ENCODE measurements around the gene LURAP1L.

LURAP1L gene

GRCh38 chr9:12794101-12794799 lies 19.4 kb downstream of the LURAP1L start:
- Histone ChIP-seq H3K9ac (ENCODE audit: low read length in 2 of 2) (no peak overlapping the region), H3K36me3 (ENCODE audit: control insufficient read depth in 2 of 2, insufficient read depth in 2 of 2, low read length in 2 of 2) (no peaks in the 10 kb centered on the region), H3K9me3 (ENCODE audit: control insufficient read depth in 2 of 2, low read length in 2 of 2) (no peaks in the 10 kb centered on the region), H3K27me3 (ENCODE audit: control insufficient read depth in 1 of 2, insufficient read depth in 2 of 2, low read length in 2 of 2) (no peaks in the 10 kb centered on the region), H3K4me1 (ENCODE audit: control insufficient read depth, insufficient read depth, low read length) (peaks cover 5% of the 10 kb centered on the region), H3K27ac (ENCODE audit: low read length) (no peak overlapping the region), H3K4me3 (ENCODE audit: low read length in 2 of 2) (peak overlapping the region in 1 of 2 donors; percentile 30)

- H3K9me3 ChIP-seq (ENCODE audit: control insufficient read depth in 2 of 2, low read length in 2 of 2) = no peaks in the 10 kb centered on the region
- no peak overlapping the region for H3K4me3 ChIP-seq (ENCODE audit: low read length in 2 of 2)
- no peak overlapping the region for H3K27ac ChIP-seq (ENCODE audit: low read length)
- H3K36me3 ChIP-seq (ENCODE audit: control insufficient read depth in 2 of 2, insufficient read depth in 2 of 2, low read length in 2 of 2) = no peaks in the 10 kb centered on the region
- peaks cover 5% of the 10 kb centered on the region for H3K4me1 ChIP-seq (ENCODE audit: control insufficient read depth, insufficient read depth, low read length)
- no peaks in the 10 kb centered on the region for H3K27me3 ChIP-seq (ENCODE audit: control insufficient read depth in 1 of 2, insufficient read depth in 2 of 2, low read length in 2 of 2)
- no peak overlapping the region for H3K9ac ChIP-seq (ENCODE audit: low read length in 2 of 2)
These were observed 21.8 kb downstream of the LURAP1L start for GRCh38 chr9:12796601-12797000.

- H3K9ac ChIP-seq (ENCODE audit: low read length in 2 of 2) = no peak overlapping the region
- no peak overlapping the region for H3K4me3 ChIP-seq (ENCODE audit: low read length in 2 of 2)
- no peaks in the 10 kb centered on the region for H3K36me3 ChIP-seq (ENCODE audit: control insufficient read depth in 2 of 2, insufficient read depth in 2 of 2, low read length in 2 of 2)
- no peak overlapping the region for H3K27ac ChIP-seq (ENCODE audit: low read length)
- H3K9me3 ChIP-seq (ENCODE audit: control insufficient read depth in 2 of 2, low read length in 2 of 2) = no peaks in the 10 kb centered on the region
- no peaks in the 10 kb centered on the region for H3K27me3 ChIP-seq (ENCODE audit: control insufficient read depth in 1 of 2, insufficient read depth in 2 of 2, low read length in 2 of 2)
- H3K4me1 ChIP-seq (ENCODE audit: control insufficient read depth, insufficient read depth, low read length) = peaks cover 5% of the 10 kb centered on the region
These were observed 22.2 kb downstream of the LURAP1L start for GRCh38 chr9:12797037-12797436.

GRCh38 chr9:12798066-12798770 lies 23.4 kb downstream of the LURAP1L start:
- no peak overlapping the region for H3K4me3 ChIP-seq (ENCODE audit: low read length in 2 of 2)
- H3K4me1 ChIP-seq (ENCODE audit: control insufficient read depth, insufficient read depth, low read length) = peaks cover under 1% of the 10 kb centered on the region
- no peak overlapping the region for H3K9ac ChIP-seq (ENCODE audit: low read length in 2 of 2)
- H3K27ac ChIP-seq (ENCODE audit: low read length) = no peak overlapping the region
- H3K27me3 ChIP-seq (ENCODE audit: control insufficient read depth in 1 of 2, insufficient read depth in 2 of 2, low read length in 2 of 2) = no peaks in the 10 kb centered on the region
- H3K9me3 ChIP-seq (ENCODE audit: control insufficient read depth in 2 of 2, low read length in 2 of 2) = no peaks in the 10 kb centered on the region
- H3K36me3 ChIP-seq (ENCODE audit: control insufficient read depth in 2 of 2, insufficient read depth in 2 of 2, low read length in 2 of 2) = no peaks in the 10 kb centered on the region

GRCh38 chr9:12801187-12801586 lies 26.4 kb downstream of the LURAP1L start:
- H3K9ac ChIP-seq (ENCODE audit: low read length in 2 of 2) = no peak overlapping the region
- no peak overlapping the region for H3K4me3 ChIP-seq (ENCODE audit: low read length in 2 of 2)
- no peaks in the 10 kb centered on the region for H3K4me1 ChIP-seq (ENCODE audit: control insufficient read depth, insufficient read depth, low read length)
- H3K27ac ChIP-seq (ENCODE audit: low read length) = no peak overlapping the region
- no peaks in the 10 kb centered on the region for H3K9me3 ChIP-seq (ENCODE audit: control insufficient read depth in 2 of 2, low read length in 2 of 2)
- H3K36me3 ChIP-seq (ENCODE audit: control insufficient read depth in 2 of 2, insufficient read depth in 2 of 2, low read length in 2 of 2) = no peaks in the 10 kb centered on the region
- no peaks in the 10 kb centered on the region for H3K27me3 ChIP-seq (ENCODE audit: control insufficient read depth in 1 of 2, insufficient read depth in 2 of 2, low read length in 2 of 2)

GRCh38 chr9:12801663-12802062 lies 26.8 kb downstream of the LURAP1L start:
- no peaks in the 10 kb centered on the region for H3K4me1 ChIP-seq (ENCODE audit: control insufficient read depth, insufficient read depth, low read length)
- no peaks in the 10 kb centered on the region for H3K27me3 ChIP-seq (ENCODE audit: control insufficient read depth in 1 of 2, insufficient read depth in 2 of 2, low read length in 2 of 2)

GRCh38 chr9:12802093-12802492 lies 27.3 kb downstream of the LURAP1L start:
- Histone ChIP-seq H3K9ac (ENCODE audit: low read length in 2 of 2) (no peak overlapping the region), H3K4me3 (ENCODE audit: low read length in 2 of 2) (no peak overlapping the region), H3K9me3 (ENCODE audit: control insufficient read depth in 2 of 2, low read length in 2 of 2) (no peaks in the 10 kb centered on the region), H3K36me3 (ENCODE audit: control insufficient read depth in 2 of 2, insufficient read depth in 2 of 2, low read length in 2 of 2) (no peaks in the 10 kb centered on the region), H3K27me3 (ENCODE audit: control insufficient read depth in 1 of 2, insufficient read depth in 2 of 2, low read length in 2 of 2) (no peaks in the 10 kb centered on the region), H3K27ac (ENCODE audit: low read length) (no peak overlapping the region), H3K4me1 (ENCODE audit: control insufficient read depth, insufficient read depth, low read length) (no peaks in the 10 kb centered on the region)

More at GRCh38 chr9:12801663-12802062, 26.8 kb downstream of the LURAP1L start:
- Histone ChIP-seq H3K36me3 (ENCODE audit: control insufficient read depth in 2 of 2, insufficient read depth in 2 of 2, low read length in 2 of 2) (no peaks in the 10 kb centered on the region), H3K9me3 (ENCODE audit: control insufficient read depth in 2 of 2, low read length in 2 of 2) (no peaks in the 10 kb centered on the region), H3K9ac (ENCODE audit: low read length in 2 of 2) (no peak overlapping the region), H3K27ac (ENCODE audit: low read length) (no peak overlapping the region), H3K4me3 (ENCODE audit: low read length in 2 of 2) (no peak overlapping the region)

GRCh38 chr9:12808569-12808968 lies 33.7 kb downstream of the LURAP1L start:
- H3K4me1 ChIP-seq (ENCODE audit: control insufficient read depth, insufficient read depth, low read length) = peaks cover 4% of the 10 kb centered on the region
- H3K27me3 ChIP-seq (ENCODE audit: control insufficient read depth in 1 of 2, insufficient read depth in 2 of 2, low read length in 2 of 2) = no peaks in the 10 kb centered on the region
- no peaks in the 10 kb centered on the region for H3K36me3 ChIP-seq (ENCODE audit: control insufficient read depth in 2 of 2, insufficient read depth in 2 of 2, low read length in 2 of 2)
- peak overlapping the region in 1 of 2 donors; percentile 54 for H3K9ac ChIP-seq (ENCODE audit: low read length in 2 of 2)
- no peaks in the 10 kb centered on the region for H3K9me3 ChIP-seq (ENCODE audit: control insufficient read depth in 2 of 2, low read length in 2 of 2)
- no peak overlapping the region for H3K27ac ChIP-seq (ENCODE audit: low read length)
- no peak overlapping the region for H3K4me3 ChIP-seq (ENCODE audit: low read length in 2 of 2)

GRCh38 chr9:12809720-12810119 lies 34.9 kb downstream of the LURAP1L start:
- H3K36me3 ChIP-seq (ENCODE audit: control insufficient read depth in 2 of 2, insufficient read depth in 2 of 2, low read length in 2 of 2) = no peaks in the 10 kb centered on the region
- H3K9me3 ChIP-seq (ENCODE audit: control insufficient read depth in 2 of 2, low read length in 2 of 2) = no peaks in the 10 kb centered on the region
- H3K9ac ChIP-seq (ENCODE audit: low read length in 2 of 2) = peak overlapping the region in 1 of 2 donors; percentile 51
- no peaks in the 10 kb centered on the region for H3K27me3 ChIP-seq (ENCODE audit: control insufficient read depth in 1 of 2, insufficient read depth in 2 of 2, low read length in 2 of 2)
- peak overlapping the region in 1 of 2 donors; percentile 26 for H3K4me3 ChIP-seq (ENCODE audit: low read length in 2 of 2)
- peaks cover 4% of the 10 kb centered on the region for H3K4me1 ChIP-seq (ENCODE audit: control insufficient read depth, insufficient read depth, low read length)
- H3K27ac ChIP-seq (ENCODE audit: low read length) = peak overlapping the region; percentile 32

- H3K9ac ChIP-seq (ENCODE audit: low read length in 2 of 2) = no peak overlapping the region
- peak overlapping the region; percentile 1 for H3K27ac ChIP-seq (ENCODE audit: low read length)
- no peaks in the 10 kb centered on the region for H3K27me3 ChIP-seq (ENCODE audit: control insufficient read depth in 1 of 2, insufficient read depth in 2 of 2, low read length in 2 of 2)
- H3K4me1 ChIP-seq (ENCODE audit: control insufficient read depth, insufficient read depth, low read length) = peaks cover 4% of the 10 kb centered on the region
- no peak overlapping the region for H3K4me3 ChIP-seq (ENCODE audit: low read length in 2 of 2)
- H3K9me3 ChIP-seq (ENCODE audit: control insufficient read depth in 2 of 2, low read length in 2 of 2) = no peaks in the 10 kb centered on the region
- H3K36me3 ChIP-seq (ENCODE audit: control insufficient read depth in 2 of 2, insufficient read depth in 2 of 2, low read length in 2 of 2) = no peaks in the 10 kb centered on the region
These were observed 37.1 kb downstream of the LURAP1L start for GRCh38 chr9:12811935-12812334.

- no peak overlapping the region for H3K27ac ChIP-seq (ENCODE audit: low read length)
- no peaks in the 10 kb centered on the region for H3K9me3 ChIP-seq (ENCODE audit: control insufficient read depth in 2 of 2, low read length in 2 of 2)
- no peaks in the 10 kb centered on the region for H3K27me3 ChIP-seq (ENCODE audit: control insufficient read depth in 1 of 2, insufficient read depth in 2 of 2, low read length in 2 of 2)
- H3K36me3 ChIP-seq (ENCODE audit: control insufficient read depth in 2 of 2, insufficient read depth in 2 of 2, low read length in 2 of 2) = no peaks in the 10 kb centered on the region
- peaks cover 4% of the 10 kb centered on the region for H3K4me1 ChIP-seq (ENCODE audit: control insufficient read depth, insufficient read depth, low read length)
- H3K9ac ChIP-seq (ENCODE audit: low read length in 2 of 2) = no peak overlapping the region
- H3K4me3 ChIP-seq (ENCODE audit: low read length in 2 of 2) = no peak overlapping the region
These were observed 37.9 kb downstream of the LURAP1L start for GRCh38 chr9:12812710-12813109.

Data from stomach smooth muscle (tissue), 2 donors.